Measurements from ENCODE around the gene SV2B.
"Not testable (repeated sequence)": the region's sequence is repeated elsewhere in the genome, so short reads cannot be mapped to it uniquely, and the experiment has no call there.

Gene SV2B

DNA sequence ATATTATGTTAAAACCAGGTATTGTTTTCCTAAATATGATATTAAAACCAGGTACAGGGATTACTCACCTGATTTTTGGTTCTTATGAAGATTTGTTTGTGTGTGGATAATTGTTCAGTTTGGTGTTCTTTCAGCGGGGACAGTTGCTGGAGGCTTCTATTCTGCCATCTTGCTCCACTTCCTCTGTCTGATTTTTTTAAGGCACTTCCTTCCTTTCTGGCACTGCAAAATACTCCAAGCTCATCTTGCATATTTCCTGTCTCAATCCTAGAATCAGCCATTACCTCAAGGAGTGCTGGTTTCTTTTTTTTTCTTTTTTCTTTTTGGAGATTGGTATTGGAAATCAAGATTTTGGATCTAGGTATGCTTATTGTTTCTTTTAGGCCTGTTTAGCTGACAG lies 229.9 kb downstream of the SV2B start:
- DNase-seq, result no peak

DNA sequence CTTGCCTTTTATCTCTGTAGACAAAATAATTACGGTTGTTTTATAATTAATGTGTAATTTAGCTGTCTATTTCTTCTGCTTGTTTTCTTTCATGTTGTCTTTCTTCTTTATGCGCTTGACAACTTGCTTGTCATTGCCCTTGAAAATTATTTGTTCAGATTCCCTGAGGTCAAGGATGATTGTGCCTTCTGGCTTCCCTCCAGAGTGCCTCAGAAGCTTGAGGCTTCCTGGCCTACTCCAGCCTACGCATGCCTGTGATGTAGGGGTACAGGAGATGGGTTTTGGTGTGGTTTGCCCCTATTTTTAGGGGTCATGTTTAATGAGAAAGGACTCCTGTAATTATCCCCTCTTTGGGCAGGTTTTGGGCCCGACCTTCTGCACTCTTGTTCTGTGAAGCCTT lies 231.5 kb downstream of the SV2B start:
- DNase-seq, result no peak

DNA sequence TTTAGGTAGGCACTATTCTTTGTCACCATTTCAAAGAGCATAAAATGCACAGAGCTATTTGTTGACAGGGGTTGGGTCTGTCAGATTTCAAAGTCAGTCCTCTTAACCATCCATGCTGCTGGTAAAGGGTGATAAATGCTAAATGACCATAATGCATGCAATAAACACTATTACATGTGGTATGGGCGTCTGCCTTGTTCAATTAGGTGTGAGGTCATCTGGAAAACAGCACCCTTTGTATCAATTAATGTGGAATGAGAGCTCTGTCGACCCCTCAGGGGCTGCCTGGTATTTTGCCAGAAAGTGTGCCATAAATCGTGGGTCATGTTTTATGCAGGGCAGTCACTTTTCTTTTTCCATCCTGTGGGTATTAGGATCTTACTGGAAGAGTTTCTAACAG lies 235.6 kb downstream of the SV2B start:
- DNase-seq, result no peak

DNA sequence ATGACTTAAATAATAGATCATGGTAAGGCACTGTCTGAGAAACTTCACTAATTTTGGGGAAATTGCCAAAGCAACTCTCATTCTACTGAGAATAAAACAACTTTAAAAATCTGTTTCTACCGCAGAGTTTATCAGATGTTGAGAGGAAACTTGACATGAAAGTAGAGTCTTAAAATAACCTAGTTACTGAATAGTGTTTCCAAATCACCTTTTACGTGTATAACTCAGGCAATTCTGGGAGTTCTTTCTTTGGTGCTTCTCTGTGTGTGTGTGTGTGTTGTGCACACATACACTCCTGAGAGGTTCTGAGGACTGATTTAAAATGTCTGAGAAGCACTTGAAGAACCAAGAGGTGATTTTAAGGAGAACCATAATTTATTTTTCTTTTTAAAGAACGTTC lies 236.6 kb downstream of the SV2B start:
- DNase-seq, result no peak

DNA sequence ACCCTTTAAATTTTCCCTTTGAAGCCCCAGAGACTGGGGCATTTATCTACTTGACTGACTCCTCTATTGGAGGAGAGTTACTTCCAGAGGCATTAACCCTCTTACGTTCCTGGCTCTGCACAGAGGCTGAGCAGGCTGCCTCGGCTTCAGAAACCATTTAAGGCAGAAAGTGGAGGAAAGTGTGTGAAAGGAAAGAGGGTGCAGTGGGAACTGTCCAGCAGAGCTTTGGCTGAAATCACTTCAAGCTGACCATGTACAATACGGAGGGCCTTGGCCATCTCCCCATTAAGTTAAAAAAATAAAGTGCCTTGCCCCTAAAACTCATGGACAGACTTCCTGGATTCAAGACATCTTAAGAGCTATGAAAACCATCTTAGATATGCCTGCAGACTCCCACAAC lies 238.7 kb downstream of the SV2B start:
- DNase-seq, result peak; percentile 45

DNA sequence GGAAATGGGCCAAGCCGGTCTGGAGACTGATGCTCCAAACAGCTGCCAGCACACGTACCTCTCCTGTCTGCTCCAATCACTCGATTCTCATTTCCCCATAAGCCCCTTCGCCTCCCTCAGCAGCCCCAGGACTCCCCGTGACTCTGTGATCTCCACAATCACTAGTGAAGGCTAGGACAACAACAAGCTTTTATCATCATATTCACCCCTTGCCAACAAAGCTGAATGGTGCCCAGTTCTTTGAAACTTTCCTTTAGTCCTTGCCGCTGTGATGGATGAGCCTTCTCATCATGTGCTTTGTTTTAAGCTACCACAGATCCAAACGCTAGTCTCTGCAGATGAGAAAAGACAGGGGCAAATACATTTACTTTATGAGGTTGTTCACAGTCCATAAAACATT lies 242.0 kb downstream of the SV2B start:
- DNase-seq, result no peak

DNA sequence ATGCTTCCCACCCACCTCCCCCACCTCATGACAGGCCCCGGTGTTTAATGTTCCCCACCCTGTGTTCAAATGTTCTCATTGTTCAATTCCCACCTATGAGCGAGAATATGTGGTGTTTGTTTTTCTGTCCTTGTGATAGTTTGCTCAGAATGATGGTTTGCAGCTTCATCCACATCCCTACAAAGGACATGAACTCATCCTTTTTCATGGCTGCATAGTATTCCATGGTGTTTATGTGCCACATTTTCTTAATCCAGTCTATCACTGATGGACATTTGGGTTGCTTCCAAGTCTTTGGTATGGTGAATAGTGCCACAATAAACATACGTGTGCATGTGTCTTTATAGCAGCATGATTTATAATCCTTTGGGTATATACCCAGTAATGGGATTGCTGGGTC lies 244.9 kb downstream of the SV2B start:
- DNase-seq, result not testable (repeated sequence)

DNA sequence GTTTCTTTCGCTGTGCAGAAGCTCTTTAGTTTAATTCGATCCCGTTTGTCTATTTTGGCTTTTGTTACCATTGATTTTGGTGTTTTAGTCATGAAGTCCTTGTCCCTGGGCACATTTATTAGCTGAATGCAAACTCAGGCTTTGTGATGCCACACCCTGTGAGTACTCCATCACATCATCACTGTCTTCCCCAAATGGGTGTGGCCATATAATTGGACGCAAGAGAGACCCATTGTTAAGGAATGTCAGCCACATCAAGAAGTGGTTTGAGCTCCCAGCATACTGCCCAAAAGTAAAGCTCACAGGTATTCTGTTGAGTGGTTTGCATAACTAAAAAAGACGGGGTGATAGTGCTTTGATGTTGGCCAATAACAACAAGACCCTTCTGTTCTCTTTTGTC lies 245.7 kb downstream of the SV2B start:
- DNase-seq, result no peak

DNA sequence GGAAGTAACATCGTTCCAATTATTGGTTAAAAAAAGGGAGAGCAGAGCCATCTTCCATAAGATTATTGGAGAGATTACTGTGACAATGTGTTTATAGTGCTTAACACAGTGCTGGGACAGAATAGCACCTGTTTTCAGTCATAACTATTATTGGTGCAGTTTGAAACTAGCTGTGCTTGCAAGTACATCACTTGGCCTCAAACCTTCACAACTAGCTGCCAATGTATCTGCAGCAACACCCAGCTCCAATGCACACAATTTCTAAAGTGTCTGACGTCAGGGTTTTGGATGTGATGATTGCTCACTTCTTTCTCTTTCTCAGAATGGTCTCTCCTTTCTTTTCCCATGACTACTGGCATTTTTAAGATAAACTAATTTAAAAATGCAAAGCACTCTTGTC lies 246.2 kb downstream of the SV2B start:
- DNase-seq, result no peak

DNA sequence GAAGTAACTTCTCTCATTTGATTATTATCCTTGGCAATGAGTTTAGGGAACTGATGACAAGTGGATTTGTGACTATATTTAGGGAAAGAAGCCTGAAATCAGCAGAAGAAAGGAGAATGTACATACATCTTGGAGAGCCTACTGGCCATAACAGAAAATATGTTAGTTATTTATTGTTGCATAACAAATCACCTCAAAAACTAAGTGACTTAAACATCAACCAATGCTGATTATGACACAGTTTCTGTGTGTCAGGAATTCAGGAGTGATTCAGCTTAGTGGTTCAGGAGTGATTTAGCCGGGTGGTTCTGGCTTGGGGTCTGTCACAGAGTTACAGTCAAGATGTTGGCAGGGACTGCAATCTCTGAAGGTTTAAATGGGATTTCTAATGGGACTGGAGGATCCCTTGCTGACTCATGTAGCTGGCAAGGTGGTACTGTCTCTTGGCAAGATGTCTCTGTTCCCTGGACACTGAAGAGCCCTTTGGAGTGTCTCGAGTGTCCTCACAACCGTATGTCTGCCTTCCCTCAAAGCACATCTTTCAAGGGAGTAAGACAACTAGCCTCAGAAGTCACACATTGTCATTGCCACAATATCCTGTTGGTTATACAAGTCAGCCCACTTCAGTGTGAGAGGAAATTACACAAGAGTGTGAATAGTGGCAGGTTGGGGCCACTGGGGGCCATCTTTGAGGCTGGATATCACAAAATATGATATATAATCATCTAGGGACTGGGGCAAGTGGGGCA lies 248.9 kb downstream of the SV2B start:
- DNase-seq, result peak; percentile 68
